Ishikawa (cell line): ENCODE data around the gene NUDT19.

ENCODE experiments used
- CEBPB ChIP-seq: IDR thresholded peaks from 2 replicates; pipeline ENCODE4 v1.6.1; 2012
- CREB1 ChIP-seq: IDR thresholded peaks from 2 replicates; pipeline ENCODE4 v1.6.1; 2012; ENCODE audit warnings: low read depth
- EGR1 ChIP-seq: IDR thresholded peaks from 2 replicates; pipeline ENCODE4 v1.6.1; 2012
- EP300 ChIP-seq: IDR thresholded peaks from 2 replicates; pipeline ENCODE4 v1.6.1; 2012; ENCODE audit warnings: borderline replicate concordance
- FOXM1 ChIP-seq: IDR thresholded peaks from 2 replicates; pipeline ENCODE4 v1.6.1; 2012; ENCODE audit warnings: low read depth, borderline replicate concordance
- MAX ChIP-seq: IDR thresholded peaks from 2 replicates; pipeline ENCODE4 v1.6.1; 2012
- NFIC ChIP-seq: IDR thresholded peaks from 2 replicates; pipeline ENCODE4 v1.6.1; 2012
- RAD21 ChIP-seq: IDR thresholded peaks from 2 replicates; pipeline ENCODE4 v1.6.1; 2012; ENCODE audit warnings: low read depth
- REST ChIP-seq: IDR thresholded peaks from 2 replicates; pipeline ENCODE4 v1.6.1; 2012; ENCODE audit warnings: low read depth, mild to moderate bottlenecking
- TAF1 ChIP-seq: IDR thresholded peaks from 2 replicates; pipeline ENCODE4 v1.6.1; 2012; ENCODE audit warnings: low read depth, mild to moderate bottlenecking
- TCF12 ChIP-seq: IDR thresholded peaks from 2 replicates; pipeline ENCODE4 v1.6.1; 2012; ENCODE audit warnings: low read depth
- TEAD4 ChIP-seq: IDR thresholded peaks from 2 replicates; pipeline ENCODE4 v1.6.1; 2012
- USF1 ChIP-seq: IDR thresholded peaks from 2 replicates; pipeline ENCODE4 v1.6.1; 2012
- YY1 ChIP-seq: IDR thresholded peaks from 2 replicates; pipeline ENCODE4 v1.6.1; 2012; ENCODE audit warnings: low read depth
- ZBTB7A ChIP-seq: IDR thresholded peaks from 2 replicates; pipeline ENCODE4 v1.6.1; 2012; ENCODE audit warnings: low read depth

The NUDT19 gene

GRCh38 chr19:32675720-32676185, 15.9 kb upstream of the NUDT19 start, which contains the start of gene RGS9BP:
Gene RGS9BP, plus strand, starts transcription at chr19:32675848. Its CDS starts 416 bp downstream, at chr19:32676264.
- no peak for TF ChIP-seq EP300
- peak; percentile 93 for TF ChIP-seq USF1
- TF ChIP-seq YY1, result no peak

- TF ChIP-seq MAX, result peak; percentile 94
- no peak for TF ChIP-seq EGR1
- TF ChIP-seq ZBTB7A, result no peak
- no peak for TF ChIP-seq RAD21
- no peak for TF ChIP-seq TAF1
These were observed 15.3 kb upstream of the NUDT19 start for GRCh38 chr19:32676186-32676894.

GRCh38 chr19:32676895-32677359, 14.7 kb upstream of the NUDT19 start:
- TF ChIP-seq RAD21 (no peak), MAX (no peak), YY1 (no peak), NFIC (no peak), USF1 (no peak), EGR1 (no peak), REST (no peak), FOXM1 (no peak), ZBTB7A (no peak), TCF12 (no peak; the same call in 1 of the 2 replicates), CREB1 (no peak), TAF1 (no peak), TEAD4 (no peak), EP300 (no peak), CEBPB (no peak)

- TF ChIP-seq CEBPB (no peak), EGR1 (no peak), REST (no peak), TCF12 (no peak), TEAD4 (no peak)
These were observed 14.0 kb upstream of the NUDT19 start for GRCh38 chr19:32677657-32678056.

- TF ChIP-seq USF1 (no peak), CREB1 (no peak), YY1 (no peak), FOXM1 (no peak), TEAD4 (no peak), ZBTB7A (no peak), RAD21 (no peak), EP300 (no peak), REST (no peak), TCF12 (no peak), NFIC (no peak)
These were observed 10.6 kb upstream of the NUDT19 start for GRCh38 chr19:32680986-32681385.
